COLO668 (cell line): ENCODE results near the gene DUSP23.
A peak's percentile ranks its signal among the peaks of the same experiment; 100 is the strongest.

Experiments used
- DNase-seq: peaks from one replicate; lab custom pipeline; 2025; ENCODE audit not compliant: unreplicated experiment; lab: John Stamatoyannopoulos, UW

Gene DUSP23

GRCh38 chr1:159783724-159784123 lies 3.0 kb downstream of the DUSP23 start:
- no peak for DNase-seq

GRCh38 chr1:159786465-159786864 lies 5.7 kb downstream of the DUSP23 start:
- no peak for DNase-seq

- no peak for DNase-seq
Observed at GRCh38 chr1:159786966-159787365, 6.2 kb downstream of the DUSP23 start.

- DNase-seq: peak; percentile 15
Observed at GRCh38 chr1:159790237-159790917, 9.6 kb downstream of the DUSP23 start.

- no peak for DNase-seq
Observed at GRCh38 chr1:159791031-159791430, 10.3 kb downstream of the DUSP23 start.

GRCh38 chr1:159791461-159791860 lies 10.7 kb downstream of the DUSP23 start:
- DNase-seq: no peak

GRCh38 chr1:159795534-159795933 lies 14.8 kb downstream of the DUSP23 start:
- DNase-seq: no peak

- DNase-seq: peak; percentile 73
Observed at GRCh38 chr1:159798893-159799292, 18.1 kb downstream of the DUSP23 start.

- no peak for DNase-seq
Observed at GRCh38 chr1:159799446-159799985, 18.8 kb downstream of the DUSP23 start.

GRCh38 chr1:159800177-159800930 lies 19.6 kb downstream of the DUSP23 start:
- DNase-seq: no peak

- DNase-seq: no peak
Observed at GRCh38 chr1:159802111-159802510, 21.3 kb downstream of the DUSP23 start, which contains the start of gene FCRL6. Gene FCRL6 (plus strand): TSS chr1:159802360. CDS start chr1:159802425, 65 bp downstream.

GRCh38 chr1:159803956-159804689 lies 23.4 kb downstream of the DUSP23 start:
- no peak for DNase-seq

GRCh38 chr1:159804924-159805323 lies 24.2 kb downstream of the DUSP23 start:
- DNase-seq: no peak

GRCh38 chr1:159815926-159816325 lies 35.2 kb downstream of the DUSP23 start:
- no peak for DNase-seq

GRCh38 chr1:159817276-159818041 lies 36.7 kb downstream of the DUSP23 start:
- DNase-seq: peak; percentile 74

GRCh38 chr1:159821171-159821867 lies 40.6 kb downstream of the DUSP23 start:
- no peak for DNase-seq

GRCh38 chr1:159823406-159823805 lies 42.6 kb downstream of the DUSP23 start:
- peak; percentile 61 for DNase-seq

GRCh38 chr1:159825564-159825963 lies 44.8 kb downstream of the DUSP23 start:
- no peak for DNase-seq

- no peak for DNase-seq
Observed at GRCh38 chr1:159826441-159827101, 45.8 kb downstream of the DUSP23 start, which contains the start of gene SLAMF8. Gene SLAMF8 (plus strand): TSS chr1:159826873. CDS start chr1:159826899, 26 bp downstream.
